T1000 (cell line): Measurements from ENCODE around the gene ITPKC.
A peak's percentile ranks its signal among the peaks of the same experiment; 100 is the strongest.
"Not testable (repeated sequence)": the region's sequence is repeated elsewhere in the genome, so short reads cannot be mapped to it uniquely, and the experiment has no call there.

Source experiments
- DNase-seq: peaks from one replicate; lab custom pipeline; 2025; ENCODE audit warnings: mixed read lengths; lab: John Stamatoyannopoulos, UW

ITPKC gene

GRCh38 chr19:40741527-40742390 is 24.8 kb downstream of the ITPKC start:
- no peak for DNase-seq

GRCh38 chr19:40742477-40742876 is 25.6 kb downstream of the ITPKC start:
- no peak for DNase-seq

- DNase-seq, result no peak
Measured at GRCh38 chr19:40742886-40743285, 26.0 kb downstream of the ITPKC start.

DNA sequence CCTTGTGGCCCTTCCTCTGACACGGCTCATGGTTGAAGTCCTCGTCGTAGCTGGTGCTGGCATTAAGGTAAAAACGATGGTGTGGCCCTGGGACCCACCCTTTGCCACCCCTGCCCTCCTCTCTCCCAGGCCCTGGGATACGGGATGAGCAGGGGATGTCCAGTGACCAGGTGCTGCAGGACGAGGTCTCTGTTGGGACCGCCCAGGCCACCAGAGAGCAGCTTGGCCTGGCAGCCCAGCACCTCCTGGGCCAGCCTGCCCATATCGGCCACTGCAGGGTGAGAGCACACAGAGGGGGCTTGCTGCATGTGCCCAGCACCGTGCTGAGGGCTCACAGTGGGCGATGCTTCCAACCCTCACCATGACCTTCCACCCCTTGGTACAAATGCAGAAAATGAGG is 27.0 kb downstream of the ITPKC start:
- no peak for DNase-seq

DNA sequence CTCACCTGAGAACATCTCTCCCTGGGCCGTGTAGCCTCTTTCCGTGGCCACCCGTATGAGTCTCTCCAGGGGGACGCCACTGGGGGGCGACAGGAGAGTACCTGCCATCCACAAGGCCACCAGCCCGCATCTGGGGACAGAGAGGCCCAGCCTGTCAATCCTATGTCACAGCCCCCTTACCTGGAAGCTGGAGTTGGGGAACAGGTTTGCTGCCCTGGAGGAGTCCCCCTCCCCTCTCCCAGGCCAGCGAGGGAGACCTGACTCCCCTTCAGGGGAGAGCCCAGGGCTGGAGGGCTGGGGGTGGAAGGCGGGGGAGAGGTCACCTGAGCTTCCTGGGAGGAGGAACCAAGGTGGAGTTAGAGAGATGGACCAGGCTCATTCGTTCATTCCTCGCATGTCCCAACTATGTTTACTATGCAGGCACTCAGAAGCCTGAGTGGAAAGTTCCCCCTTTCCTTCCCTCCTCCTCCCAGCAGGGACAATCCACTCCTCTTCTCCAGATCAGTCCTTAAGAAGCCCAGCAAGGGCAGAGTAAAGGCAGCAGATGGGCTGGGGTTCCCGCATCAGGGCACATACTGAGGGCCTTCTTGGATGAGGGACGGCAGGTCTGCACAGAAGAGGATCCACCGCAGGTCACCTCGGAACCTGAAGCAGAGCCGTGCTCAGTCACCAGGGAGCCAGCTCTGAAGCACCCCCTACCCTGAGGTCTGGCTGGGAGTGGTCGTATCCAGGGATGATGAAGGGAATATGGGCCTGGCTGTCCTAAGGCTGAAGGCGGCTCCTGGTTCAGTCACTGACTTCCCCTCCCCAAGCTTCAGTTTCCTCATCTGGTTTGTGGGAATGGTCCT is 27.9 kb downstream of the ITPKC start:
- no peak for DNase-seq

GRCh38 chr19:40745402-40745780 is 28.5 kb downstream of the ITPKC start:
- DNase-seq, result no peak

GRCh38 chr19:40747536-40747935 is 30.6 kb downstream of the ITPKC start:
- no peak for DNase-seq

DNA sequence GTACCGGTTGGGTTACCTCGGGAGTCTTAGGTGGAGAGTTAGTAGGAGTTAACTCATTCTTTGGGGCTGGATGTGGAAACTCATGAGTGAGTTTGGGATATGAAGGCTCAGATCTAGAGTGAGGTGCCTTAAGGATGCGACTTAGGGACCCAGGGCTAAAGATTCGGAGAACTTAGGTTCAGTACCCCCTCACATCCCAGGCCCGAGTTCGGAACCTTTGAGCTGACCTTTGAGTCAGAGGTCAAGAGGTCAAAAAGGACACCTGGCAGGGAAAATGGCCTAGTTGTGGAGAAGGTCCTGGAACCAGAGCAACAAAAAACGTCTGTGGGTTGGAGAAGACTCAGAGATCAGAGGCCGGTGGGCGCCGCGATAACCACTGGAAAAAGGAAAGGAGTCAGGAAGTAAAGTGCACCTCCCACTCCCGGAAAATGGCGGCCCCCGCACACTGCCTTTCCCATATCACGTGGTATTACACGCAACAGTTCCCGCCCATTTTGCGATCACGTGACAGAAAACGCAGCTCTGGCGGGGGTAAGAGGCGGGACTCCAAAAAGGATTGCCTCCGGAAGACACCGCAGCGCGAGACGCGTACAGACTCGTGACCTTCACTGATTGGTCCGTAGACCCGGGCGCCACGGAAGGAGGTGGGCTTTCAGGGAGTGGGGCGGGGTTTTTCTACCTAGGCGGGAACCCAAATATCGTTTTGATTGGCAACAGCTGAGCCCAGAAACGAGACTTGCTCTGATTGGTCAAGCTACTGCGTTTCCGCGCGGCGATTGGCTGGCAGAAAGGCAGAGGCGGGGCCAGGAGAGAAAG is 33.4 kb downstream of the ITPKC start, which contains the start of gene ACTMAP:
ACTMAP (minus strand) TSS at position 420 of the 816 bp plus-strand sequence. CDS start 674 bp downstream, outside the sequence.
- DNase-seq, result peak; percentile 98

DNA sequence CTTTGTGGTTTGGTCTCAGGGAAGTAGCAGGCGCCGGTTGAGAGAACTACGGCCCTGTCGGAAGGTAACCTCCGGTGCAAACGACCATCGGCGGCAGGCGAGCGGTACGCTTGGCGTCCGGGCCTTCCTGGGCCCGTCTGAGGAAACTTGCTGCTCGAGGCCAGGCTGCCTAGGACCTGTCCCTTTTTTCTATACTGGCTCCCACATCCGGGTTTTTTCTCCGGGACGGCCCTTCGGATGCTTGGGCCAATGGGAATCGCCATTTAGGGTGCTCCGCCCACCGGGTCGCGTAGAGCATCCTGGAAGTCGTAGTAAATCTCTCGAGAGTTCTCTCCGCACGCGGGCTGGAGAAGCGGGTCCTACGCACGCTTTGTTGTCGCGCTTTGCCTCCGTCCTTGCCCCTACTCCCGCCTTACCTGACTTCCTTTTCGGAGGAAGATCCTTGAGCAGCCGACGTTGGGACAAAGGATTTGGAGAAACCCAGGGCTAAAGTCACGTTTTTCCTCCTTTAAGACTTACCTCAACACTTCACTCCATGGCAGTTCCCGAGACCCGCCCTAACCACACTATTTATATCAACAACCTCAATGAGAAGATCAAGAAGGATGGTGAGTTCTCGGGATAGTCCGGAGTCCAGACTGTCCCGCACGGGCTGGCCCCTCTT is 34.1 kb downstream of the ITPKC start, which contains the start of gene SNRPA:
SNRPA (plus strand) TSS at position 330 of the 664 bp plus-strand sequence; CDS start at position 536, 206 bp downstream.
- peak; percentile 96 for DNase-seq

DNA sequence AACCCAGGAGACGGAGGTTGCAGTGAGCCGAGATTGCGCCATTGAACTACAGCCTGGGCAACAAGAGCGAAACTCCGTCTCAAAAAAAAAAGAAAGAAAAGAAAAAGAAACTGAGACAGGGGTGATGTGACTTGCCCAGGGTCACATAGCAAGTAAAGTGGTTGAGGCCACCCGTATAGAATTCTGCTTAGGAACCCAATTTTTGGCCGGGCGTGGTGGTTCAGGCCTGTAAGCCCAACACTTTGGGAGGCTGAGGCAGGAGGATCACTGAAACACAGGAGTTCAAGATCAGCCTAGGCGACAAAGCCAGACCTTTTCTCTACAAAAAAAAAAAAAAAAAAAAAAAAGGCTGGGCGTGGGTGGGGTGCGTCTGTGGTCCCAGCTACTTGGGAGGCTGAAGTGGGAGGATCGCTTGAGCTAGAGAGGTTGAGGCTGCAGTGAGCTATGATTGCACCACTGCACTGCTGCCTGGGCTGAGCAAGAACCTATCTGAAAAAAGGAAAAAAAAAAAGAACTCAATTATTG is 35.4 kb downstream of the ITPKC start:
- no peak for DNase-seq

DNA sequence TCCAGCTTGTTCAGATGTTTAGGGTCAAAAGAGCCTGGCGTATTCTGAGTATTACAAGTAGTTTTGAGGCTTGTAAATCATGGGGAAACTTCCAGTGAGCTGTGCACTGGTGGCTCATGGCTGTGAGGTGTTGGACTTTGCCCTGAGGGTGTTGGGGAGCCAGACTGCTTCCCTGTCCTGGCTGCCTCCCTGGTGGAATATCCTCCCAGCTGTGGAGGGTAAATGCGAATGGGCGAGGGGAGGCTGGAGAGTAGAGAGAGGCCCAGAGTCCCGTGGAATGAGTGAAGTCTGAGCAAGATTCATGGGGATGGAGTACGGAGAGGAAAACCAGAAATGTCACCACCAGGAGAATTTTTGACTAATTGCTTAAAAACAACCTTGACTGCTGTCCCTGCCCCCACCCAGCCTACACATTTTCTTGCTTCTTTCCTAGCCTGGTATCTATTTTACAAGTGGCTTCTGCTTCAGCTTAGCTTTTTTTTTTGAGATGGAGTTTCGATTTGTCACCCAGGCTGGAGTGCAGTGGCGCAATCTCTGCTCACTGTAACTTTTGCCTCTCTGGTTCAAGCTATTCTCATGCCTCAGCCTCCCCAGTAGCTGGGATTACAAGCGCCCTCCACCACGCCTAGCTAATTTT is 37.8 kb downstream of the ITPKC start:
- no peak for DNase-seq

GRCh38 chr19:40755248-40755624 is 38.3 kb downstream of the ITPKC start:
- DNase-seq, result no peak

DNA sequence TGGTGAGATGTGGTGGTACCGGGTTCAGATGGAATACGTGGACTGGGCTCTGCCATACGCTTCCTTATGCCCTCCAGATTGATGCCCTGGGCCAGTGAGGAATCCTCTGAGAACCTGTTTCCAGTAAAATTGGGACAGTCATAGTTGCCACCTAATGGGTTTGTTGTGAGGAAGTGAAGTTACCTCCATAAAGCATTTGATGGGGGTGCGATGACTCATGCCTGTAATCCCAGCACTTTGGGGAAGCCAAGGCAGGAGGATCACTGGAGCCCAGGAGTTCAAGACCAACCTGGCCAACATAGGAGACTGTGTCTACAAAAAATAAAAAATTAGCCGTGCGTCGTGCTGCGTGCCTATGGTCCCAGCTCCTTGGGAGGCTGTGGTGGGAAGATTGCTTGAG is 38.9 kb downstream of the ITPKC start:
- no peak for DNase-seq

GRCh38 chr19:40756502-40757110 is 39.7 kb downstream of the ITPKC start:
- DNase-seq, result no peak

DNA sequence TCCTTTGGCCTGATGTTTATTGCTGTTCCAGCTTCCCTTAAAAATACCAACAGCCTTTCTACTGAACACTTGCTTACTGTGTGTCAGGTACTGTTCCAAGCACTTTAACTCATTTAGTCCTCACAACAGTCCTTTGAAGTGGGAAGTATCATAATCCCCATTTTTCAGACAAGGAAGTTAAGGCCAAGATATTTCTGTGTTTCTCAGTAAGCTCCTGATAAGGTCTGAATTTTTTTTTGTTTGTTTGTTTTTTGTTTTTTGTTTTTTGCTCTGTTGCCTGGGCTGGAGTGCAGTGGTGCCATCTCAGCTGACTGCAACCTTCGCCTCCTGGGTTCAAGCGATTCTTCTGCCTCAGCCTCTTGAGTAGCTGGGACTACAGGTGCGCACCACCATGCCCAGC is 41.6 kb downstream of the ITPKC start:
- no peak for DNase-seq

- no peak for DNase-seq
Measured at GRCh38 chr19:40759352-40759751, 42.4 kb downstream of the ITPKC start.

DNA sequence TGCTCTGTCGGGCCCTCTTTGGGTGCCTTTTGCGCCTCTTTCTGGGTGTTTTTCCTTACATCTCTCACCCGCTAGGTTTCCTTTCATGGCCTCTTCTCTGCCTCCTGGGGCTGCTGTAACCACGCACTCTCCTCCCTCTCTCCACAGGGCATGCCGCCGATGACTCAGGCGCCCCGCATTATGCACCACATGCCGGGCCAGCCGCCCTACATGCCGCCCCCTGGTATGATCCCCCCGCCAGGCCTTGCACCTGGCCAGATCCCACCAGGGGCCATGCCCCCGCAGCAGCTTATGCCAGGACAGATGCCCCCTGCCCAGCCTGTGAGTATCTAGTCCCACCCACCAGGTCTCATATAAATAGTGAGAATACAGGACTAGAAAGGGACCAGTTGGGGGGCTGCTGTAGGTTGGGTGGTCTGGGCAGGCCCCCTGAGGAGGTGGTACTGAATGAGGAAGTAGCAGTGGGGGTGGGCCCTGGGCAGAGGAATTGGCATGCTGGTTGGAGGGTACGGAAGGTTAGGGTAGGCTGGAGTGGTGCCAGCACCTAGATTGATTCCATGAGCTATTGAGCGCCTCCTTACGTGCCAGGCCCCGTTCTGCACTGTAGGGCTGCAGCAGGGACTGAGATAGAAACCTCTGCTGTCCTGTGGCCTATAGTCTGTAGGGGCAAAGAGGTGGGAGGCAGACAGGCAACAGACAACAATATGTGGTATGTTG is 46.0 kb downstream of the ITPKC start:
- no peak for DNase-seq

- no peak for DNase-seq
Measured at GRCh38 chr19:40763526-40763925, 46.6 kb downstream of the ITPKC start.

DNA sequence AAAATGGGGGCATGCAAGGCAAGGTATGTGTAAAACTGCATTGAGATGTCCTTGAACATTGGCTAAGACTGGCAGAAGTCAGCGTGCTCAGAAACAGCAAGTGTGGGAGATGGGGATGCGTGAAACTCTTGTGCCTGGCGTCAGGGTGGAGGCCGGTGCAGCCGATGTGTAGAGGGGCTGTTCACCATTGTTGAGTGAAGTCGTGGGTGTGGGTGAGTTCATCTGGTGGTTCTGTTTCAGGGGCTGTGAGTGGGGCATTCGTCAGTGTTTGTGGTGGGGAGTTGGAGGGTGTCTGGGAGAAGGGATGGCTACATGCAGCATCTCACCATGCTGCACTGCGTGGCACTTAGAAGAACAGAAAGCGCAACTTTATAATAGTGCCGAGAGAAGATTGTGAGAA is 47.1 kb downstream of the ITPKC start:
- DNase-seq, result no peak

- DNase-seq, result not testable (repeated sequence)
Measured at GRCh38 chr19:40766385-40766784, 49.5 kb downstream of the ITPKC start.
